ENCODE data around the gene BCAP31. TPM values are rescaled to one million over a fixed set of nuclear protein-coding genes. Genes with fewer than 3 reads are reported as not detected.

Gene BCAP31
- total and polyA plus RNA-seq, 2 of the 13 experiments (the other 11 are each of a cell fraction or from before 2014, with no cell fraction given) = 139 to 178 TPM

GRCh38 chrX:153687121-153688039 lies 36.8 kb downstream of the BCAP31 start, which contains the start of gene SLC6A8:
Gene SLC6A8, plus strand, starts transcription at chrX:153687926. Its CDS starts 649 bp downstream, at chrX:153688575.
- no peak for FAIRE-seq
- Histone ChIP-seq H3K9me3 (ENCODE audit: low read length) (no peaks in the 10 kb centered on the region), H3K36me3 (replicated peaks in 1 of 2; ENCODE audit: control insufficient read depth in 1 of 2, insufficient read depth in 2 of 2, low read length in 2 of 2) (peaks cover 0 to 1% of the 10 kb centered on the region in 2 experiments; a peak in 2 of 5 replicates), H3K4me1 (ENCODE audit: insufficient read depth, low read length) (peaks cover 34% of the 10 kb centered on the region), H4K20me1 (ENCODE audit: insufficient read depth, low read length) (peaks cover 16% of the 10 kb centered on the region), H2AFZ (ENCODE audit: low read length) (no peak within 1 kb of the TSS), H3K79me2 (ENCODE audit: insufficient read depth, low read length) (peaks cover 20% of the 10 kb centered on the region), H3K4me3 (replicated peaks in 1 of 3; ENCODE audit: insufficient read depth in 1 of 3, low read depth in 2 of 3, low read length in 3 of 3) (peak within 1 kb of the TSS; percentile 42 to 74 (median 68); a peak in 5 of 6 replicates), H3K4me2 (ENCODE audit: low read depth, low read length) (peak within 1 kb of the TSS; percentile 74), H3K27ac (ENCODE audit: extremely low read length, insufficient read depth, low read length) (peak within 1 kb of the TSS; percentile 76), H3K9ac (ENCODE audit: insufficient read depth, low read depth, low read length) (peak within 1 kb of the TSS; percentile 71), H3K27me3 (ENCODE audit: control insufficient read depth in 1 of 2, insufficient read depth in 2 of 2, low read length in 2 of 2) (no peaks in the 10 kb centered on the region)
- peak; percentile 31 for DNase-seq (ENCODE audit: low spot score)
- ChIA-PET CTCF (ENCODE audit: low intra/inter-chr PET ratio, low total read pairs) (no interaction called here), POLR2A (interaction anchor here (0.6 to 2.1 kb wide), 6 partner anchors 8 to 241 kb away, joined by 3 to 16 read pairs (median 4); partner anchors contain the start of gene PLXNB3)
- ATAC-seq = peak; percentile 38
- no TSS peak for BruUV-seq (replicated peaks)
- intact Hi-C loops (cut with micrococcal nuclease; ENCODE audit: unreplicated experiment) (no loop called here), in situ Hi-C loops (cut with HindIII; ENCODE audit: extremely low pct_ligation_motif_present, low pct_unique_long_range_greater_than_20kb) (no loop called here)
- 0% methylated on average over 4 of the region's 66 CpGs for WGBS (ENCODE audit: low lambda C conversion rate)
- TF ChIP-seq YEATS4 (CRISPR knock-in tag; IDR thresholded peaks at IDR 0.05; ENCODE audit: borderline replicate concordance) (no peak), PATZ1 (CRISPR knock-in tag; IDR thresholded peaks at IDR 0.05) (peak; percentile 25; the same call in 1 of the 2 replicates), POLR2A (IDR thresholded peaks at IDR 0.05; ENCODE audit: insufficient read depth in 1 of 2, low read depth in 2 of 2, low read length in 2 of 2) (peak in 1 of 2 experiments; percentile 50; a peak in 1 of 4 replicates), RBFOX2 (IDR thresholded peaks at IDR 0.05; ENCODE audit: low read depth, low read length) (peak; percentile 76; the same call in 1 of the 2 replicates), ZSCAN25 (CRISPR knock-in tag; IDR thresholded peaks at IDR 0.05) (0 out of 2 replicates have a peak, but pooled peaks have one; percentile 35), ZNF33A (CRISPR knock-in tag; IDR thresholded peaks at IDR 0.05; ENCODE audit: borderline replicate concordance) (no peak), POLR2AphosphoS5 (IDR thresholded peaks at IDR 0.05; ENCODE audit: low read depth, low read length) (peak; percentile 56), EHMT2 (IDR thresholded peaks at IDR 0.05; ENCODE audit: borderline replicate concordance, low read depth, low read length) (no peak), POLR2G (IDR thresholded peaks at IDR 0.05; ENCODE audit: low read depth, low read length) (peak; percentile 70), HNRNPK (IDR thresholded peaks at IDR 0.05; ENCODE audit: low read depth, low read length, poor library complexity, severe bottlenecking) (peak; percentile 31), STAG1 (CRISPR knock-in tag; IDR thresholded peaks at IDR 0.05) (0 out of 2 replicates have a peak, but pooled peaks have one; percentile 19)
- TF ChIP-seq, protein P1, sequence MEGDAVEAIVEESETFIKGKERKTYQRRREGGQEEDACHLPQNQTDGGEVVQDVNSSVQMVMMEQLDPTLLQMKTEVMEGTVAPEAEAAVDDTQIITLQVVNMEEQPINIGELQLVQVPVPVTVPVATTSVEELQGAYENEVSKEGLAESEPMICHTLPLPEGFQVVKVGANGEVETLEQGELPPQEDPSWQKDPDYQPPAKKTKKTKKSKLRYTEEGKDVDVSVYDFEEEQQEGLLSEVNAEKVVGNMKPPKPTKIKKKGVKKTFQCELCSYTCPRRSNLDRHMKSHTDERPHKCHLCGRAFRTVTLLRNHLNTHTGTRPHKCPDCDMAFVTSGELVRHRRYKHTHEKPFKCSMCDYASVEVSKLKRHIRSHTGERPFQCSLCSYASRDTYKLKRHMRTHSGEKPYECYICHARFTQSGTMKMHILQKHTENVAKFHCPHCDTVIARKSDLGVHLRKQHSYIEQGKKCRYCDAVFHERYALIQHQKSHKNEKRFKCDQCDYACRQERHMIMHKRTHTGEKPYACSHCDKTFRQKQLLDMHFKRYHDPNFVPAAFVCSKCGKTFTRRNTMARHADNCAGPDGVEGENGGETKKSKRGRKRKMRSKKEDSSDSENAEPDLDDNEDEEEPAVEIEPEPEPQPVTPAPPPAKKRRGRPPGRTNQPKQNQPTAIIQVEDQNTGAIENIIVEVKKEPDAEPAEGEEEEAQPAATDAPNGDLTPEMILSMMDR (CRISPR knock-in tag; IDR thresholded peaks at IDR 0.05) = peak; percentile 57
- TF ChIP-seq, protein P2, sequence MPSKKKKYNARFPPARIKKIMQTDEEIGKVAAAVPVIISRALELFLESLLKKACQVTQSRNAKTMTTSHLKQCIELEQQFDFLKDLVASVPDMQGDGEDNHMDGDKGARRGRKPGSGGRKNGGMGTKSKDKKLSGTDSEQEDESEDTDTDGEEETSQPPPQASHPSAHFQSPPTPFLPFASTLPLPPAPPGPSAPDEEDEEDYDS (CRISPR knock-in tag; IDR thresholded peaks at IDR 0.05) = peak; percentile 72
- TF ChIP-seq, protein P3, sequence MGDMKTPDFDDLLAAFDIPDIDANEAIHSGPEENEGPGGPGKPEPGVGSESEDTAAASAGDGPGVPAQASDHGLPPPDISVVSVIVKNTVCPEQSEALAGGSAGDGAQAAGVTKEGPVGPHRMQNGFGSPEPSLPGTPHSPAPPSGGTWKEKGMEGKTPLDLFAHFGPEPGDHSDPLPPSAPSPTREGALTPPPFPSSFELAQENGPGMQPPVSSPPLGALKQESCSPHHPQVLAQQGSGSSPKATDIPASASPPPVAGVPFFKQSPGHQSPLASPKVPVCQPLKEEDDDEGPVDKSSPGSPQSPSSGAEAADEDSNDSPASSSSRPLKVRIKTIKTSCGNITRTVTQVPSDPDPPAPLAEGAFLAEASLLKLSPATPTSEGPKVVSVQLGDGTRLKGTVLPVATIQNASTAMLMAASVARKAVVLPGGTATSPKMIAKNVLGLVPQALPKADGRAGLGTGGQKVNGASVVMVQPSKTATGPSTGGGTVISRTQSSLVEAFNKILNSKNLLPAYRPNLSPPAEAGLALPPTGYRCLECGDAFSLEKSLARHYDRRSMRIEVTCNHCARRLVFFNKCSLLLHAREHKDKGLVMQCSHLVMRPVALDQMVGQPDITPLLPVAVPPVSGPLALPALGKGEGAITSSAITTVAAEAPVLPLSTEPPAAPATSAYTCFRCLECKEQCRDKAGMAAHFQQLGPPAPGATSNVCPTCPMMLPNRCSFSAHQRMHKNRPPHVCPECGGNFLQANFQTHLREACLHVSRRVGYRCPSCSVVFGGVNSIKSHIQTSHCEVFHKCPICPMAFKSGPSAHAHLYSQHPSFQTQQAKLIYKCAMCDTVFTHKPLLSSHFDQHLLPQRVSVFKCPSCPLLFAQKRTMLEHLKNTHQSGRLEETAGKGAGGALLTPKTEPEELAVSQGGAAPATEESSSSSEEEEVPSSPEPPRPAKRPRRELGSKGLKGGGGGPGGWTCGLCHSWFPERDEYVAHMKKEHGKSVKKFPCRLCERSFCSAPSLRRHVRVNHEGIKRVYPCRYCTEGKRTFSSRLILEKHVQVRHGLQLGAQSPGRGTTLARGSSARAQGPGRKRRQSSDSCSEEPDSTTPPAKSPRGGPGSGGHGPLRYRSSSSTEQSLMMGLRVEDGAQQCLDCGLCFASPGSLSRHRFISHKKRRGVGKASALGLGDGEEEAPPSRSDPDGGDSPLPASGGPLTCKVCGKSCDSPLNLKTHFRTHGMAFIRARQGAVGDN (CRISPR knock-in tag; IDR thresholded peaks at IDR 0.05) = peak; percentile 13; the same call in 1 of the 2 replicates

Data from HepG2 (cell line).